Spleen (tissue), 7 donors: ENCODE results near the gene SSR3.

Experiments used
- POLR2A ChIP-seq, 3 donors: fragments of 450-650 bp; IDR thresholded peaks; one replicate each; pipeline ENCODE4 v1.5.1; 2017; ENCODE audit warnings: antibody characterized with exemption in 3 of 3, mild to moderate bottlenecking in 1 of 3
- TF ChIP-seq, protein P1 (sequence below), 11 experiments: fragments of 200-600 bp in 7 of 11; fragments of 450-650 bp in 4 of 11; sonication (generic) in 4 of 11; IDR thresholded peaks in 8 of 11; conservative IDR thresholded peaks in 3 of 11; 1 replicate in 7 of 11; 2 replicates in 4 of 11; pipeline versions ENCODE4 v1.4.0 to v1.8.0; 2016 to 2021; ENCODE audit warnings: antibody characterized with exemption in 11 of 11, inconsistent platforms in 4 of 11, mild to moderate bottlenecking in 1 of 11
- donor health status: DM: no; HTN: no; CAD: no; lungs with moderate emphysema.
- donor health status: DM: no; HTN: no; CAD: no.
- donor health status: DM: no; HTN: no; CAD: no.

DNA sequence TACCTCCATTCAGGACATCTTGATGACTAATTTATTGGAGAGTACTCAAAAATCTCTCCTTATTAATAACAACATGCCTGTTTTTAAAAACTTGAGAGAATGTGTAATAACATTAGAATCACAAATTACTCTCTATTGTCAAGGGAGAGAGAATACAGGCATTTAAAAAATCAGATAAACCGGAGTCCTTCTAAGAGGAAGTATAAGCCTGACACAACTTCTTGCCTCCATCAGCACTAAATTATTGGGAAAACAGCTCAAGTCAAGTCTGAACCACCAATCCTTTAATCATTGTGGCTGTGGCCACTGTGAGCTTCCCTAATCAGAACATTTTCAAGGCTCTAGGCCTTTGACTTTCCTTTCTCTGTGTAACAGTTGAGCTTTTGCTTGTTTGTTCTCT lies 38.0 kb downstream of the SSR3 start:
- TF ChIP-seq, protein P1, sequence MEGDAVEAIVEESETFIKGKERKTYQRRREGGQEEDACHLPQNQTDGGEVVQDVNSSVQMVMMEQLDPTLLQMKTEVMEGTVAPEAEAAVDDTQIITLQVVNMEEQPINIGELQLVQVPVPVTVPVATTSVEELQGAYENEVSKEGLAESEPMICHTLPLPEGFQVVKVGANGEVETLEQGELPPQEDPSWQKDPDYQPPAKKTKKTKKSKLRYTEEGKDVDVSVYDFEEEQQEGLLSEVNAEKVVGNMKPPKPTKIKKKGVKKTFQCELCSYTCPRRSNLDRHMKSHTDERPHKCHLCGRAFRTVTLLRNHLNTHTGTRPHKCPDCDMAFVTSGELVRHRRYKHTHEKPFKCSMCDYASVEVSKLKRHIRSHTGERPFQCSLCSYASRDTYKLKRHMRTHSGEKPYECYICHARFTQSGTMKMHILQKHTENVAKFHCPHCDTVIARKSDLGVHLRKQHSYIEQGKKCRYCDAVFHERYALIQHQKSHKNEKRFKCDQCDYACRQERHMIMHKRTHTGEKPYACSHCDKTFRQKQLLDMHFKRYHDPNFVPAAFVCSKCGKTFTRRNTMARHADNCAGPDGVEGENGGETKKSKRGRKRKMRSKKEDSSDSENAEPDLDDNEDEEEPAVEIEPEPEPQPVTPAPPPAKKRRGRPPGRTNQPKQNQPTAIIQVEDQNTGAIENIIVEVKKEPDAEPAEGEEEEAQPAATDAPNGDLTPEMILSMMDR (IDR thresholded peaks at IDR 0.05 in 8 of 11, conservative IDR thresholded peaks at IDR 0.05 in 3 of 11), result no peak
- no peak for TF ChIP-seq POLR2A (IDR thresholded peaks at IDR 0.05)
